Fibroblast of peridontal ligament (primary cell): ENCODE results near the gene POFUT2.

Experiments
- DNase-seq: peaks from one replicate; pipeline ENCODE4 v3.0.0-alpha.2; 2010; ENCODE audit errors: extremely low read depth

Gene POFUT2

GRCh38 chr21:45297869-45298268 is 10.2 kb upstream of the POFUT2 start:
- DNase-seq, result no peak

- DNase-seq, result no peak
Measured at GRCh38 chr21:45297329-45297728, 9.6 kb upstream of the POFUT2 start.

GRCh38 chr21:45296638-45297037 is 8.9 kb upstream of the POFUT2 start:
- no peak for DNase-seq

GRCh38 chr21:45295576-45296365 is 8.1 kb upstream of the POFUT2 start:
- DNase-seq, result peak; percentile 67

GRCh38 chr21:45294509-45295291 is 7.0 kb upstream of the POFUT2 start:
- peak; percentile 98 for DNase-seq

GRCh38 chr21:45293726-45294401 is 6.2 kb upstream of the POFUT2 start:
- DNase-seq, result no peak

GRCh38 chr21:45293220-45293725 is 5.6 kb upstream of the POFUT2 start:
- peak; percentile 36 for DNase-seq

- DNase-seq, result peak; percentile 84
Measured at GRCh38 chr21:45292399-45293219, 4.9 kb upstream of the POFUT2 start.

GRCh38 chr21:45291613-45292398 is 4.1 kb upstream of the POFUT2 start:
- DNase-seq, result no peak

- DNase-seq, result peak; percentile 66
Measured at GRCh38 chr21:45290948-45291612, 3.4 kb upstream of the POFUT2 start.

- DNase-seq, result peak; percentile 37
Measured at GRCh38 chr21:45289655-45290515, 2.2 kb upstream of the POFUT2 start.

- no peak for DNase-seq
Measured at GRCh38 chr21:45289134-45289533, 1.4 kb upstream of the POFUT2 start.

GRCh38 chr21:45288441-45288841 is 746 bp upstream of the POFUT2 start:
- no peak for DNase-seq

GRCh38 chr21:45286671-45287437 is 841 bp downstream of the POFUT2 start:
- DNase-seq, result no peak

GRCh38 chr21:45285266-45285931 is 2.3 kb downstream of the POFUT2 start:
- no peak for DNase-seq

GRCh38 chr21:45284456-45284741 is 3.3 kb downstream of the POFUT2 start:
- DNase-seq, result no peak

- no peak for DNase-seq
Measured at GRCh38 chr21:45283611-45284455, 3.9 kb downstream of the POFUT2 start.
